Activated CD8-positive, alpha-beta memory T cell treated with anti-CD3 and anti-CD28 coated beads for 4 hours (primary cell): Measurements from ENCODE around the gene SPTSSA.
"Not testable (repeated sequence)": the region's sequence is repeated elsewhere in the genome, so short reads cannot be mapped to it uniquely, and the experiment has no call there.

Experiments used
- DNase-seq, 2 donors: peaks; one replicate each; pipeline ENCODE4 v3.0.0-alpha.2; 2020; ENCODE audit warnings: low read depth in 2 of 2

SPTSSA gene

DNA sequence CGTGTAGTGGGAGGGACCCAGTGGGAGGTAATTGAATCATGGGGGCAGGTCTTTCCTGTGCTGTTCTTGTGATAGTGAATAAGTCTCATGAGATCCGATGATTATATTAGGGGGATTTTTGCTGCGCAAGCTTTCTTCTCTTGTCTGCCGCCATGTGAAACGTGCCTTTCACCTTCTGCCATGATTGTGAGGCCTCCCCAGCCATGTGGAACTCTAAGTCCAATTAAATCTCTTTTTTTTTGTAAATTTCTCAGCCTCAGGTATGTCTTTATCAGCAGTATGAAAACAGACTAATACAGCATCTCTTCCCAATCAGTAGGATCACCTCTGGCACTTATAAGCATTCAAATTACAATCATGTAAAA is 34.0 kb downstream of the SPTSSA start:
- DNase-seq, result not testable (repeated sequence)

DNA sequence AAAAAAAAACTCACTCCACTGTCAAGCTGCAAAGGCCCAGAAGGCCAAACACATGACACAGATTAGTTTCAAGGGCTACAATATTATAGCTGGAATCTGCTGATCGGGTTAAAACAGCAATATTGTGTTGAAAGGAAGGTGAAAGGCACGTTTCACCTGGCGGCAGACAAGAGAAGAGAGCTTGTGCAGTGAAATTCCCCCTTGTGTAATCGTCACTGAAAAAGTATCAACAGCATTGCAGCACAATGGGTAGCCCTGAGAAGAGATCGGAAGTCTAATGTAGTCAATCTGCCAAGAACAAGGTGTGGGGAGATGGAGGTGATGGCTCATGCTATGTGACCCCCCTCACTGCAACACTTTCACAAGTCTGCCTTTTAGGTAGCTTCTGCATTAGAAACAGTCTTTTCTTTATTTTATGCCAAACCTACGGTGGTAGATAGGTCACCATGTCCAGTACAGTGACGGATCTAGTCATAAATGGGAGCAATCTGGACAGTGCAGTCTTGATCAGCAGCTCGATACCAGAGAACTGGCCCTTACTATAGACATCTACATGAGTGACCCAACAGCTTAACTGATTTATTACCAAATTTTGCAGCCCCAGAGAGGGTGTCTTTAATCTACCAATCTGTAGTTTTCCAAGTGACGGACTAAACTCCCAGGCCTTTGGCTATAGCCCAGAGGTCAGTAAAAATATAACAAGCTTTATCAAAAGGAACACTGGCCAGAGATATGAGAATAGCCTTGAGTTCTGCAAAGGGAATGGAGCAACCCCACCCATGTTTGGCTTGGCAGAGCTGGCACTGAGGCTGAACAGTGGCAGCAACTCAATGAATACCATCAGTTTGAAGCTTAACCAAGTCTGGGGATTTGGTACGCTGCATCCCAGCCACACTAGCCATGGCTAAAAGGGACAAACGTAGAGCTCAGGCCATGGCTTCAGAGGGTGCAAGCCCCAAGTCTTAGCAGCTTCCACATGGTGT is 35.4 kb downstream of the SPTSSA start:
- no peak for DNase-seq

DNA sequence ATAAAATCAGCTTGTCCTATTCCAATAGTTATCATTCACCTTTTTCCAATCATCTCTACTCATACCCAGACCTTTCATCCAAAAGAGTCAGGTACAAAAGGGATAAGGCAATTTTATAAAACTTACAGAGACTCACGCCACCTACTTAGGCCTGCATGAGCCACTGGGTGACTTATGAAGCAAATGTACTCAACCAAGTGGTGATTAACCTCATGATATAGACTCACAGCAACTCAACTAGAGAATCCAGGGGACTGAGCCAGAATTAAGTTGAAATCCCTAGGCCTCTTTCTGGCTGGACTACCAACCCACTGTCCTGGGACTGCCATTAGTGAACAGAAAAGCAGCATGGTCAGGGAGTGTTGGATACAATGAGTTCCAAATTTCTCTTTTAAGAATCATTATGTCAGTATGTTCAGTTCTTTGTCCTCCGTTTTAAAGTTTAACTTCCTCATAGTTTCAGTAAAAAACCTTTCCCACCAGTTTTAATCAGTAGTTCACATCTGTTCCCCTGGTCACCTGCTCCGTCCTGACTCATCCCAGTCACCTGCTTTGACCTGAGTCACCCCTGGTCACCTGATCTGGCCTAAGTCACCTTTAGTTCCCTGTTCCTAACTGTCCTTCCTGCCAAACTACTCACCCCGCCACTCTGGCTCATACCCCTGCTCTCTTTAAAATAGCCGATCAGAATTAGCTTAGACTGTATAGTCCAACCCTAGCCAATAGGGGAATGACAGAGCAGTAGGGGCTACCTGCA is 36.8 kb downstream of the SPTSSA start:
- DNase-seq, result no peak

DNA sequence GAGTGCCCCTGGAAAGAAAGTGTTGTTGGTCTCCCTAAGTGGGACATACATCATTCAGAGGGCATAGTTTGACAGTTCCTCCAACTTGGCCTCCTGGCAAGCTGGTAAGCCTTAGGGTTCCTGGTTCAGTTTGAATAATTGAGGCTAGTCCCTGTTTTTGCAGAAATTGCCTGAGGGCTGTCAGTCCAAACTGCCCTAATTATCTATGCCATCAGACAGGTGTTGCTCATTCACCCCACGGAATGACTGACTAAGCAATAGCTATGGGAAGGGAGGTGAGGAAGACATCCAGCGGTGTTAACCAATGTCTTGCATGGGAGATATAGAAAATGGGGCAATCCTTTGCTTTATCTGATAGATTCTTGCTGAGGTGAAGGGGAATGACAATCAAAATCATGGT is 37.6 kb downstream of the SPTSSA start:
- no peak for DNase-seq

DNA sequence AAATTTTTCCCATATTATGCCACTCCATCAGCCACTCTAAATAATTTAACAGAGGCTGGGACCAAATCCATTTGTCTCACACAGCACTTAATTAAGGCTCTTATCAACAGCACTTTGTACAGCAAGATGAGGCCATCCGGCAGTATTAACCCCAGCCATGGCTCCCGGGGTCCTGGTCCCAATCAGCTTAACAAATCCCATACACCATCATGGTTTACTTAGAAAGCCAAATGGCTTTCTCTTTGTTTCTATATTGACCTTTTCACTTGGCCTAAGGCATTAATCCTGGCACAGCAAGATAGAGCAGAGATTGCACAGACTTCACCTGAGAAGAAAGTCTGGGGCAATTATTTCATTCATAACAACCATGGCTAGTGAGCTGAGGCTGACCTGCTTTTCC is 38.6 kb downstream of the SPTSSA start:
- no peak for DNase-seq

DNA sequence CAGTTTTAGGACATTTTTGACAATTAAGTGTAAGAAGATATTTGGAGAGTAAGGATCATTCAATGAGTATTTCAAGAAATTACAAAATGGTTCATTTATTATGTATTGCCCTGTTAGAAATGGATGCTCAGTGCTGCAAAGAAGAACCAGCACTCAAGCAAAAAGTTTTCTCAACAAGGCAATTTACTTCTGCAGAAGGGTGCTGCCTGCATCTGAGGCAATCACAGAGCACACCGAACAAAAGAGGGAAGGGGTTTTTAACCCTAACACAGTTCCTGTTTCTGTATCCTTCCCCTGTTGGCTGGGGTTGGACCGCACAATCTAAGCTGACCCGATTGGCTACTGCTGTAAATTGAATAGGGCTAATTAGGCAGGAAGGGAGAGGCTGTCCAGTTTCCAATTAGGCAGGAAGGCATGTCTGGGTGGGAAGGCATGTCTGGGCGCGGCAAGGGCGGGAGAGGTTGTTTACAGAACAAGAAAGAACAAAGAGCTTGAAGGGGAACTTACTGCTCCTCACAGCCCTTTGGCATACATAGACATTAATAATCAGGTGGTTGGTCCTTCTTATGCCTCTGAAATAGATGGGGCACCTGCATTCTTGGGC is 41.4 kb downstream of the SPTSSA start:
- no peak for DNase-seq

DNA sequence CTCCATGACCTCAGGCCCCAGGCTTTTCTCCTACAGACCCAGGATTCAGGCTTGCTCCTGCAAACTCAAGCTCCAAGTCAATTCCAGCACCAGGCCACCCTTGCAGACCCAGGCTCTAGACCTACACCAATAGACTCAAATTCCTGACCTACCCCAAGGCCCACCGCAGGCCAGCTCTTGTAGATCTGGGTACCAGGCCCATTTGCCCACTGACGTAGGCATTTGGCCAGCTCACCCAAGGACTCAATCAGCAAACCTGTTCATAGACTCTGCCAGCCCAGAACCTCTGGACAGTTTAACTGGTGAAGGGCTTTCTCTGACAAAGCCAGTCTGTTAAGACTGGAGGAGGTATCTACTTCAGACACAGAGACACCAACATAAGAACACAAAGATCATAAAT is 52.3 kb downstream of the SPTSSA start:
- DNase-seq, result no peak

DNA sequence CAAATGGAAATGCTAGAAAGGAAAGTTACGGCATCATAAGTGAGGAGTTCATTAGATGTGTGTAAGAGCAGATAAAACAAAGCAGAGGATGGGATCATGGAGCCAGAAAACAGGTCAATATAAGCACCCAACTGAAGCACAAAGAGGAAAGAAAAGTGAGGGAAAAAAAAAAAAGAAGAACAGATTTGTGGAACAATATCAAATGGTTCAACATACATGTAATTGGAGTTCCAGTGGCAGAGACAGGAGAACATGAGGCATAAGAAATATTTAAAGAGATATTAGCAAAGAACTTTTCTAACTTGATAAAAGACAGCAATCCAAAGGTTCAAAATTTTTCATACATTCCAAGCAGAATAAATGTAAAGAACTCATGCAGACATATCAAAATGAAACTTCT is 54.1 kb downstream of the SPTSSA start:
- no peak for DNase-seq

DNA sequence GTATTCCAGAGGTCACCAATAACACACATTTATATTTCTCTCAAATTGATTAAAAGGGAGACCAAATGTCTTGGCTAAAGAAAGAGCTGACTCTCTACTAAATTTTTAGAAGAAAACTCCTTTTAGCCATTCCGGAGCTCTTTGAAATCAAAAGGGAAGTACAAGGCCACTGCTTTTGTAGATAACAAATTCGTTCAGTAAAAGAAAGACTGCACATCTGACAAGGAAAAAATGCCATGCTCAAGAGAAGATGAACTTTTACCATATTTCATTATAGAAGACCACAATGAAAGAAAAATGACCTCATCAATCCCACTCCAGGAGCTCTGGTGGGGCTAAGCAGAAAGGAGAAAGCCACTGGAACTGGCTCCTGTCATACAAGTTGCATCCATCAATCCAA is 57.6 kb downstream of the SPTSSA start:
- DNase-seq, result no peak

DNA sequence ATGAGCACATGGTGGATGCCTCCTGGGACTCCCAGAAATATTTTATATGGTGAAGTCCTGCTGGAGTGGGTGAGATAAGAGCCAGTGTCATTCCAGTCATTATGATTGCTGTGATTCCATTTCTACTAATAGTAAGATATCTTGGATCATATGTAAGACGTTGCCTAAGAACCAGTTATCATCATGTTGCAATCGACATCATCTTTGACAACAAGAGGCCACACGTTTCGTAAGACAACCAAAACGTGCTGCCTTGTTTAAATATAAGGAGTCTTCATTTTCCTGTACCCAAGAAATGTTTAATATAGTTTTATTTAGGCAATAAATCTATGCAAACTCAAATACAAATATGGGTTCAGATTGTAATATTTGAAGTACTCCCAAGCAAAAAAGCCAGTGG is 58.4 kb downstream of the SPTSSA start:
- DNase-seq, result no peak

DNA sequence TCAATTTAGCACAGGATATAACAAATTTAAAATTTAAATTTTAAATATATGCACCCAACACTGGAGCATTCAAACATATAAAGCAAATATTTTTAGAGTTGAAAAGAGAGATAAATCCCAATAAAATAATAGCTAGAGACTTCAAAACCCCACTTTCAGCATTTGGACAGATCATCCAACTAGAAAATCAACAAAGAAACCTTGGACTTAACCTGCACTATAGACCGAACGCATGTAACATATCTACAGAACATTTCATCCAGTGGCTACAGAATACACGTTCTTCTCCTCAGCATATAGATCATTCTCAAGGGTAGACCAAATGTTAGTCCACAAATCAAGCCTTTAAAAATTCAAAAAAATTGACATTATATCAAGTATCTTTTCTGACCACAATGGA is 64.0 kb downstream of the SPTSSA start:
- DNase-seq, result no peak

DNA sequence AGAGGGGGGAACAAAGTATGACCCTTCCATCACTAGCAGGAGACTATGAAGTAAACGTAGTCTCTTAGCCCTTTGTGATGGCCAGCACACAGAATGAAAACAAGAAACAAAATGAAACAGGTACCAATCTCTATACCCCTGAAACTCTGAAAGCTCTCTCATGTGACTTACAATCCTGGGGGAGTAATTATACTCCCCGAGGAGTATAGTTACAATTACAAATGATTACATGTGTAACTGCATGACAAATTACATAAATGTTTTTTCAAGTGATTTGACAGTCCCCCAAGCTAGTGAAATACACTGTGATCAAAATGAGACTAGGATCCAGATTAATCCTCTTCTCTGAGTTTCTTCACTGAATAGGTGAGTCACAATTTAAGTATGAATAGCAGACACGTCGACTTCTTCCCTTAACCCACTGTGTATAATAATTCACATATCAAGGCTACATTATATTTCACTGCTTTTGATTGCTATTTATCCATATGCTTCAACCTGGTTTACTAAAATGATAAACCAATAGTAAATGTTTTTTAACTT is 74.0 kb downstream of the SPTSSA start:
- no peak for DNase-seq

DNA sequence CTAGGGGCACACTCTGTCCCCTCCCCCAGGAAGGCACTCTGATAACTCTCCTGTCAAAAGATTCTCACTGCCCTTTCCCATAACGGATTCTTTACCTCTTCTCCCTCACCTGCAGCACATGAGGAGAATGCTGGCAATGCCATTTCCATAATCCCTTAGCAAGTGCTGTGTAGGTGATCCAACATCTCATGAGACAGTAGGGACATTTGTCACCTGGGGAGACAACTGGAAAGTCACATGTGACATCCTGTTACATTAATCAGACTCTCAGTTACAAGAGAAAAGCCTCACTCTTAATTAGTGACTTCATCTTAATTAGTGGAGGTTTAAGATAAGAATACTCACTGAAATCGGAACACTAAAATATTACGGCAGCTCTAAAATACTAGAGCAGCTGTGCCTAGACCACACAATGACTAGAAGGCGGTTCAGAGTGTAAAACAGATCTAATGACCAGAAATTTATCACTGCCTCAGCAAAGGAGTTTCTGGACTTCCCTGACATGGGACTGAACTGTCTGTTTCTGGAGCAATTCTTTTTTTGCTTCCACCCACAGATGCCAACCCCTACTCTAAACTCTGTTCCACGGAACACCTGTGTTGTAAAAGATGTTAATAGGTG is 75.1 kb downstream of the SPTSSA start:
- no peak for DNase-seq

DNA sequence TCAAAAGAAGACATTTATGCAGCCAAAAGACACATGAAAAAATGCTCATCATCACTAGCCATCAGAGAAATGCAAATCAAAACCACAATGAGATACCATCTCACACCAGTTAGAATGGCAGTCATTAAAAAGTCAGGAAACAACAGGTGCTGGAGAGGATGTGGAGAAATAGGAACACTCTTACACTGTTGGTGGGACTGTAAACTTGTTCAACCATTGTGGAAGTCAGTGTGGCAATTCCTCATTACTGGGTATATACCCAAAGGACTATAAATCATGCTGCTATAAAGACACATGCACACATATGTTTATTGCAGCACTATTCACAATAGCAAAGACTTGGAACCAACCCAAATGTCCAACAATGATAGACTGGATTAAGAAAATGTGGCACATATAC is 76.2 kb downstream of the SPTSSA start:
- DNase-seq, result not testable (repeated sequence)

DNA sequence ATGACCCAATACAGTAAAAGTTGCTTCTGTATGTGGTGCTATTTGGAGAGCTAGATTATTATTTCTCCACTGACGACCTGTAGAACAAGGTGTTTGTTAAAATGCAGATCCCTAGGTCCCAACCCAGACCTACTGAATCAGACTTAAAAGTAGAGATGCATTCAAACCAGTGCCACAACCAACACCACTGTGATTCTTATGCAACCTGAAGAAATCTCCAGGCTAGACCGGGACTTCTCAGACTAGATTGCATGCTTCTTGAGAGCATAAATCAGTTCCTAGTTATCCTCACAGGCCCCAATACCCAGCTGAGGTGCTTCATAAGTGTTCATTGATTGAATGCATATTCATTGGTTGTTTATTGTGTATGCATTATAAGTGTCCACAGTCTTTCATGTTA is 78.2 kb downstream of the SPTSSA start:
- no peak for DNase-seq
